Measurements from ENCODE around the gene NDUFA7.

Gene NDUFA7

DNA sequence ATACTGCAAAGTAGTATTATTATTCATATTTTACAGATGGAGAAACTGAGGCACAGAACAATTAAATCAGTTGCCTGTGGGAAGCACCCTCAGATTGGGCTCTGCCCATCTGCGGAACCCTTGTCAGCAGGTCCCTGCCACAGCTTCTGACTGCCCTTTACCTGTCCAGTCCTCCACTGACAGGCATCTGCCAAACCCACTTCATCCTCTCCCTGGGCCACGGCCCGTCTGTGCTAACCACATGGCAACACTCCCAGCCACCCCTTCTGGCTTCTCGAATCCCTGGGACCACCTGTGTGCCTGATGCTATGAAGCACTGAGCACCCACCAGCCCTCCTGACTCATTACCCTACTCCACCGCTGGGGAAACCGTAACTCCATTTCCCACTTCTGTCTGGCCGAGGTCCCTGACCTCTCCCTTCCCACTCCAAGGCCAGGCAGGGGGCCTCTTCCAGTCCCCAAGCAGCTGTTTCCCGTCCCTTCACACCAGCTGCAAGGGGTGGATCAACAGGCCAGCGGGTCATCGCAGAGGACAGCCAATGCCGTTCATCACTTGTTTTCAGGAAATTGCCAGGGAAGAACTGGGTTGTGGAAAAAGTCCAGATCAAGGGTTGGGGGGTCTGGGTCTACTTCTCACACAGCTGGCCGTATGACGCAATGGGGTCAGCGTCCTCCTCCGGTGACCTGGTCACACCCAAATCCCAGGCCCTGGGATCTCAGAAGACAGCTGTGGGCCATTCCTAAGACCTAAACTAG lies 19.3 kb upstream of the NDUFA7 start:
- TF ChIP-seq, protein P1, sequence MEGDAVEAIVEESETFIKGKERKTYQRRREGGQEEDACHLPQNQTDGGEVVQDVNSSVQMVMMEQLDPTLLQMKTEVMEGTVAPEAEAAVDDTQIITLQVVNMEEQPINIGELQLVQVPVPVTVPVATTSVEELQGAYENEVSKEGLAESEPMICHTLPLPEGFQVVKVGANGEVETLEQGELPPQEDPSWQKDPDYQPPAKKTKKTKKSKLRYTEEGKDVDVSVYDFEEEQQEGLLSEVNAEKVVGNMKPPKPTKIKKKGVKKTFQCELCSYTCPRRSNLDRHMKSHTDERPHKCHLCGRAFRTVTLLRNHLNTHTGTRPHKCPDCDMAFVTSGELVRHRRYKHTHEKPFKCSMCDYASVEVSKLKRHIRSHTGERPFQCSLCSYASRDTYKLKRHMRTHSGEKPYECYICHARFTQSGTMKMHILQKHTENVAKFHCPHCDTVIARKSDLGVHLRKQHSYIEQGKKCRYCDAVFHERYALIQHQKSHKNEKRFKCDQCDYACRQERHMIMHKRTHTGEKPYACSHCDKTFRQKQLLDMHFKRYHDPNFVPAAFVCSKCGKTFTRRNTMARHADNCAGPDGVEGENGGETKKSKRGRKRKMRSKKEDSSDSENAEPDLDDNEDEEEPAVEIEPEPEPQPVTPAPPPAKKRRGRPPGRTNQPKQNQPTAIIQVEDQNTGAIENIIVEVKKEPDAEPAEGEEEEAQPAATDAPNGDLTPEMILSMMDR (IDR thresholded peaks at IDR 0.05; ENCODE audit: extremely low read depth, insufficient read depth, missing control alignments) = no peak
- in situ Hi-C loops (cut with MboI; ENCODE audit: low pct_unique_long_range_greater_than_20kb, low sequenced_read_pairs, unreplicated experiment) = no loop called here
- peak; percentile 20 for DNase-seq (ENCODE audit: low spot score)

DNA sequence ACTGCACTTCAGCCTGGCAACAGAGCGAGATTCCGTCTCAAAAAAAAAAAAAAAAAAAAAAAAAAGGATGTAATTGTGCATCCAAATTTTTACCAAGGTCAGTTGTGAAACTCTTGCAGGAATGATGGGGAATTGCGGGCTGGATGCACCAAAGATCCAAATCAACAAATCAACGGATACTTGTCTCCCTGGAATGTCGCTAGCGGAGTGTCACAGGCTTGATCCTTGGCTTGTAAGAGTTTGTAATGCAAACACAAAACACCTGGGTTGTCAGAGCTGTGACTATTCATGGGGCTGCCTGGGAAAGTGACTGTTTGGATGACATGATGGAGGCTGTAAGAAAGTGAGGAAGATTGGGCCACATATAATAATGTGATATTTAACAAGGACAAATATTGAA lies 17.7 kb upstream of the NDUFA7 start:
- TF ChIP-seq, protein P1 (IDR thresholded peaks at IDR 0.05; ENCODE audit: extremely low read depth, insufficient read depth, missing control alignments) = no peak
- in situ Hi-C loops (cut with MboI; ENCODE audit: low pct_unique_long_range_greater_than_20kb, low sequenced_read_pairs, unreplicated experiment) = no loop called here
- DNase-seq (ENCODE audit: low spot score) = peak; percentile 17

DNA sequence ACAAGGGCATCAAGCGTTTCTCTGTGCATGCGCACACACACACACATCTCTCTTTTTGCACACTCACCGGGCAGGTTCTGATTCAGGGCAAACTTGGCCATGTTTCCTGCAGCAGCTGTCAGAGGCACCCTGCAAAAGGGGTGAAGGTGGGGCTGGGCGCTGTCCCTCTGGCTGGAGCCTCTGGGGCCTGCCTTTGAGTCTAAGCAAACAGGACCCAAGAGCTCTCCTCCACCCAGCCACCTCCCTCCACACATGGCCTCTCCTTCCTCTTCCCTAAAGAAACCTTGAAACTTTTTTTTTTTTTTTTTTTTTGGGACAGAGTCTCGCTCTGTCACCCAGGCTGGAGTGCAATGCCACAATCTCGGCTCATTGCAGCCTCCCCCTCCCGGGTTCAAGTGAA lies 16.6 kb upstream of the NDUFA7 start:
- no peak for DNase-seq (ENCODE audit: low spot score)
- TF ChIP-seq, protein P1 (IDR thresholded peaks at IDR 0.05; ENCODE audit: extremely low read depth, insufficient read depth, missing control alignments) = no peak
- in situ Hi-C loops (cut with MboI; ENCODE audit: low pct_unique_long_range_greater_than_20kb, low sequenced_read_pairs, unreplicated experiment) = no loop called here

DNA sequence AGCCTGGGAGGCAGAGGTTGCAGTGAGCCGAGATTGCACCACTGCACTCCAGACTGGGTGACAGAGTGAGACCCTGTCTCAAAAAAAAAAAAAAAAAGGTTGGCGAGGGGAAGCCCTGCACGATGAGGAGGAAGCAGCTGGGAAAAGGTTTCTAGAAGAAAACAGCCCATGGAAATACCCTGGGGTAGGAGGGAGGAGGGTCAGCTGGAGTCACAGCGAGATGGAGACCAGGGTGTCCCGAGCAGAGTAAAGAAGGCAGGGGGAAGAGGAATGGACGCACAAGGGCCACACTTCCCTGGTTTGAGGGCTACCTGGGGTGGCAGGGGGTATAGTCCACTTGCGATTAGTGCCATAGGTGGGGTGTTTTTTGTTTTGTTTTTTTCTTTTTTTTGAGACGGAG lies 15.5 kb upstream of the NDUFA7 start:
- DNase-seq (ENCODE audit: low spot score) = peak; percentile 15
- TF ChIP-seq, protein P1 (IDR thresholded peaks at IDR 0.05; ENCODE audit: extremely low read depth, insufficient read depth, missing control alignments) = no peak
- in situ Hi-C loops (cut with MboI; ENCODE audit: low pct_unique_long_range_greater_than_20kb, low sequenced_read_pairs, unreplicated experiment) = no loop called here

DNA sequence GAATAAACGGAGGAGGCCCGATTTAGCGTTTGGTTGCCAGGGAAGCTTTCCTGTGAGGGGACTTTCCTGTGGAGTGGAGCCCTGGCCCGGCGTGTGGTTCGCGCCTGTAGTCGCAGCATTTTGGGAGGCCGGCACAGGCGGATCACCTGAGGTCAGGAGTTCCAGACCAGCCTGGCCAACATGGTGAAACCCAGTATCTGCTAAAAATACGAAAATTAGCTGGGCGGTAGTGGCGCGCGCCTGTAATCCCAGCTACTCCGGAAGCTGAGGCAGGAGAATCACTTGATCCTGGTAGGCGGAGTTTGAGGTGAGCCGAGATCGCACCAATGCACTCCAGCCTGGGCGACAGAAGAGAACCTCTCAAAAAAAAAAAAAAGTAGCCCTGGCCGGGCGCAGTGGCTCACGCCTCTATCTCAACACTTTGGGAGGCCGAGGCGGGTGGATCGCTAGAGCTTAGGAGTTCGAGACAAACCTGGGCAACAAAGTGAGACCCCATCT lies 14.9 kb upstream of the NDUFA7 start:
- TF ChIP-seq, protein P1 (IDR thresholded peaks at IDR 0.05; ENCODE audit: extremely low read depth, insufficient read depth, missing control alignments) = no peak
- in situ Hi-C loops (cut with MboI; ENCODE audit: low pct_unique_long_range_greater_than_20kb, low sequenced_read_pairs, unreplicated experiment) = no loop called here
- DNase-seq (ENCODE audit: low spot score) = no peak

DNA sequence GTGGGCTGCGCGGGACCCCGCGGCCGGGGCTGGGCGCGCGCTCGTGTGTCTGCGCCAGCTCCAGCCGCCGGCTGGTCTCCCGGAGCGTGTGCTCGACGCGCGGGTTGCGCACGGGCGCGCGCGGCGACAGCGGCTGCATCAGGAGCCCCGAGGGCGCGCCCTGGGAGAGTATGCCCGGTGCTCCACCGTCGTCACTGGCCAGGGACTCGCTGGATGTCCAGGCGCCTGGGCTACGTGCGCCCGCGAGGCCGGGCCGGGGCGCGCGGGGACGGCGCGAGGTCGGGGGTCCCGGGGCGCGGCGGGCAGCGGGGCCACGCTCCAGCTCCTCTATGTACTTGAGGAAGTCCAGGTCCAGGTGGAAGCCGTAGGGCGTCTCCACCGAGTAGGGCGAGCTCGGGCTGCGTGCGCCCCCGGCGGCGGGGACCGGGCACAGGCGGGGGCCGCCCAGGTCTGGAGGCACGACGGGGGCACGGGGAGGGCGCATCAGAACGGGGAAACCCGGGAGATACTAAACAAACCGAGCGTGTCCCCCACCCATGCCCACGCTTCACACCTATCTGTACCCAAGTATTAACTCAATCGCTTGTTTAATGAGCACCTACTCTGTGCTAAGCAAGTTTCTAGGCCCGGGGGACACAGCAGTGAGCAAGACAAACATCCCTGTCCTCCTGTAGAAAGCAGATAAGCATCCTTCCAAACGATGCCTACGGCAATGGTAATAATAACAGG lies 14.3 kb upstream of the NDUFA7 start:
- in situ Hi-C loops (cut with MboI; ENCODE audit: low pct_unique_long_range_greater_than_20kb, low sequenced_read_pairs, unreplicated experiment) = no loop called here
- peak; percentile 66 for DNase-seq (ENCODE audit: low spot score)
- TF ChIP-seq, protein P1 (IDR thresholded peaks at IDR 0.05; ENCODE audit: extremely low read depth, insufficient read depth, missing control alignments) = peak; percentile 41
